OCI-LY7 (cell line): ENCODE data around the gene MED22. TPM values are rescaled to one million over a fixed set of nuclear protein-coding genes. Genes with fewer than 3 reads are reported as not detected.

Source experiments
- Bru-seq: library from RNA; stranded (reverse); fragments of 400-500 nt; gene quantifications from one replicate; lab custom pipeline; 2021; lab: Mats Ljungman, UMichigan
- BruChase-seq, 2 experiments: library from RNA; stranded (reverse); fragments of 400-500 nt; gene quantifications; one replicate each; lab custom pipeline; 2021; lab: Mats Ljungman, UMichigan
- BruUV-seq: library from RNA; stranded (reverse); fragments of 400-500 nt; replicated peaks from 2 replicates; lab custom pipeline; 2021; lab: Mats Ljungman, UMichigan
- CTCF ChIA-PET: fragments of 300-600 bp; sonication (Branson Sonifier 250); formaldehyde crosslinking; loops from one replicate; lab custom pipeline; 2022; ENCODE audit warnings: antibody characterized with exemption; ENCODE audit not compliant: unreplicated experiment; lab: Charles Lee
- POLR2A ChIA-PET: fragments of 300-600 bp; sonication (Branson Sonifier 250); formaldehyde crosslinking; loops from one replicate; lab custom pipeline; 2022; ENCODE audit warnings: antibody characterized with exemption; lab: Charles Lee
- DNase-seq: peaks from one replicate; pipeline ENCODE4 v3.0.0-alpha.2; 2015; ENCODE audit warnings: low spot score
- H2AFZ ChIP-seq: fragments of 200-600 bp; sonication (generic), shearing (Covaris generic); 2 replicates; pipeline ENCODE4 v1.6.1; 2014; ENCODE audit warnings: mild to moderate bottlenecking, antibody characterized with exemption, low read length, moderate library complexity
- H3K27ac ChIP-seq: fragments of 200-600 bp; sonication (generic); 2 replicates; pipeline ENCODE4 v1.5.1; 2014; ENCODE audit warnings: mixed run types, low read depth, mild to moderate bottlenecking, moderate library complexity, low read length, inconsistent platforms; ENCODE audit not compliant: poor library complexity, severe bottlenecking
- H3K36me3 ChIP-seq: fragments of 200-600 bp; sonication (generic); 2 replicates; pipeline ENCODE4 v1.6.1; 2014; ENCODE audit warnings: mild to moderate bottlenecking, antibody characterized with exemption, low read length, moderate library complexity, mixed read lengths; ENCODE audit not compliant: insufficient read depth
- H3K4me1 ChIP-seq: fragments of 200-600 bp; sonication (generic); 2 replicates; pipeline ENCODE4 v1.5.1; 2014; ENCODE audit warnings: mild to moderate bottlenecking, low read length; ENCODE audit not compliant: insufficient read depth, poor library complexity, severe bottlenecking
- H3K4me2 ChIP-seq: fragments of 200-600 bp; sonication (generic); 2 replicates; pipeline ENCODE4 v1.6.1; 2014; ENCODE audit warnings: mild to moderate bottlenecking, low read length
- H3K4me3 ChIP-seq: fragments of 200-600 bp; sonication (generic); 2 replicates; pipeline ENCODE4 v1.5.1; 2014; ENCODE audit warnings: mild to moderate bottlenecking, low read depth, low read length; ENCODE audit not compliant: poor library complexity, severe bottlenecking
- H3K79me2 ChIP-seq: fragments of 200-600 bp; sonication (generic); 2 replicates; pipeline ENCODE4 v1.6.1; 2016; ENCODE audit warnings: low read depth, mild to moderate bottlenecking, low read length, moderate library complexity, mixed read lengths; ENCODE audit not compliant: insufficient read depth
- H3K9me2 ChIP-seq: fragments of 200-600 bp; sonication (generic); 2 replicates; pipeline ENCODE4 v1.6.1; 2016; ENCODE audit warnings: mild to moderate bottlenecking, low read length, mixed read lengths; ENCODE audit not compliant: insufficient read depth
- H3K9me3 ChIP-seq: fragments of 200-600 bp; sonication (generic); 2 replicates; pipeline ENCODE4 v1.6.1; 2014; ENCODE audit warnings: mild to moderate bottlenecking, mixed run types, low read length, mixed read lengths
- H4K20me1 ChIP-seq: fragments of 200-600 bp; sonication (generic); 2 replicates; pipeline ENCODE4 v1.6.1; 2014; ENCODE audit warnings: mild to moderate bottlenecking, antibody characterized with exemption, low read length, moderate library complexity, mixed read lengths; ENCODE audit not compliant: insufficient read depth
- EZH2phosphoT487 ChIP-seq: fragments of 200-600 bp; sonication (generic); IDR thresholded peaks from 2 replicates; pipeline ENCODE4 v1.6.1; 2018; ENCODE audit warnings: low read depth, borderline replicate concordance, mild to moderate bottlenecking, mixed run types, antibody characterized with exemption, low read length, moderate library complexity, mixed read lengths
- intact Hi-C: fragments of 100-400 bp; cut with micrococcal nuclease; formaldehyde crosslinking; loops from one replicate; pipeline ENCODE4 v1.10.0; 2022; ENCODE audit not compliant: unreplicated experiment
- long read RNA-seq: library from polyadenylated mRNA; stranded (forward); transcript quantifications from one replicate; pipeline ENCODE4 v2.0.0, GENCODE V29; 2022
- total RNA-seq, 2 experiments: library from RNA; depleted of rRNA in 1 of 2; stranded (reverse); fragments of >200 nt in 1 of 2; shearing (Covaris generic) in 1 of 2; gene quantifications; 2 replicates each; pipeline ENCODE4 v1.2.3, GENCODE V29; 2014 to 2022
- TF ChIP-seq, protein P1 (sequence below): fragments of 200-600 bp; sonication (generic); conservative IDR thresholded peaks from 2 replicates; pipeline ENCODE4 v1.5.1; 2014; ENCODE audit warnings: mild to moderate bottlenecking, antibody characterized with exemption, low read length, moderate library complexity, mixed read lengths

The MED22 gene
- total RNA-seq (2014; rRNA removed; shearing (Covaris generic)) = 39.6 and 62.1 TPM in 2 replicates
- total RNA-seq (2022) = 48.7 and 52.0 TPM in 2 replicates
- percentile 70 among the genes with signal in this experiment for Bru-seq, nascent RNA
- percentile 84 among the genes with signal in this experiment for BruChase-seq, experiment 1, labeled RNA remaining after a 6-hour chase
- BruChase-seq, experiment 2, labeled RNA remaining after a 2-hour chase = percentile 89 among the genes with signal in this experiment
- long read RNA-seq, transcript MED22-204 (4 exons, 561 nt) = minor isoform, 5 of 63 reads
- long read RNA-seq, transcript MED22-209 (4 exons, 3,867 nt) = major isoform, 32 of 63 reads
- long read RNA-seq, partial matches to known transcripts = 25 of 63 reads
- long read RNA-seq, other reads (novel, unspliced or antisense) = 0 of 63 reads

DNA sequence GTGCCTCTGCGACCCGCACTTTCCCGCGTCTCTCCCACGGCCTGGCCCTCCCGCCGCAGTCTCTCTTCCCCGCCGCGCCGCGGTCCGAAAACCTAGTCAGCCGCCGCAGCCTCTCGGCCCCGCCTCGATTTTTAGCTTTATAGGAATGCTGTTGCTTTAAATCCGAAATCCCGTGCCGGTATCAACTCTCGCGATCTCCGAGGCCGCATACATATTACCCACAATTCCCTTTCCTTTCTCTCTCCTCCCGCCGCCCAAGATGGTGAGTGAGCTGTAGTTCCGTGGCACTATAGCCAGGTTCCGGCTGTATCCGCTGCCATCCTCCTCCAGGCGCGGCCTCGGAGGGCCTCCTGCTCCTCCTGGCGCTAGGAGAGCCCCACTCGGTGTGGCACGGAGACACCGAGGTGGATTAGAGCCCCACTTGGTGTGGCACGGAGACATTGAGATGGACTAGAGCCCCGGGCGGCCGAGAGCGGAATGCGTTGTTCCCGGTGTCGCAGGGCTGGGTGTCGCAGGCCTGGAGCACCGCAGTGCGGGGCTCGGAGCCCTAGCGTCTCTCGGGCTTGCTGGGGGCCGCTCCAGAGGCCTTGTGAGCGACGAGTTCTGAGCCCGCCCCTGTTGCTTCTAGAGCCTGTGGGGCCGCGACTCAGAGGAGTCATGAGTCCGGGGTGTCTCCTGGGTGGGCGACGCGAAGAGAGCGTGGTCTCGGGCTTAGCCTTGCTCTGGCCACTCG is at the start of gene MED22, which contains the start of gene RPL7A:
TSS of gene MED22 (minus strand) at position 147 of the 733 bp plus-strand sequence. CDS start 1,469 bp downstream, outside the sequence.
TSS of gene RPL7A (plus strand) at position 234 of the 733 bp plus-strand sequence. CDS start at position 260, 26 bp downstream.
- intact Hi-C loops = loop anchor here (2.0 to 5.0 kb wide), 2 partner anchors 69 to 139 kb away; partner anchors contain the start of gene REXO4
- H3K36me3 ChIP-seq = peaks cover 84% of the 10 kb centered on the region
- ChIA-PET CTCF (no interaction called here), POLR2A (interaction anchor here (0.6 to 0.7 kb wide), 2 partner anchors 13 to 786 kb away, joined by 3 to 4 read pairs; no protein-coding TSS in a partner anchor)
- H3K4me3 ChIP-seq = peak within 1 kb of the TSS; percentile 99
- H3K9me2 ChIP-seq = no peaks in the 10 kb centered on the region
- peak; percentile 96 for DNase-seq
- H2AFZ ChIP-seq = peak within 1 kb of the TSS; percentile 33; the same call in 1 of the 2 replicates
- H3K4me1 ChIP-seq = peaks cover 35% of the 10 kb centered on the region
- H4K20me1 ChIP-seq = peaks cover 17% of the 10 kb centered on the region
- H3K9me3 ChIP-seq = no peaks in the 10 kb centered on the region
- peak within 1 kb of the TSS; percentile 87 for H3K27ac ChIP-seq
- H3K4me2 ChIP-seq = peak within 1 kb of the TSS; percentile 99
- H3K79me2 ChIP-seq = peaks cover 50% of the 10 kb centered on the region
- BruUV-seq = no TSS peak
- TF ChIP-seq EZH2phosphoT487 = no peak
- TF ChIP-seq, protein P1, sequence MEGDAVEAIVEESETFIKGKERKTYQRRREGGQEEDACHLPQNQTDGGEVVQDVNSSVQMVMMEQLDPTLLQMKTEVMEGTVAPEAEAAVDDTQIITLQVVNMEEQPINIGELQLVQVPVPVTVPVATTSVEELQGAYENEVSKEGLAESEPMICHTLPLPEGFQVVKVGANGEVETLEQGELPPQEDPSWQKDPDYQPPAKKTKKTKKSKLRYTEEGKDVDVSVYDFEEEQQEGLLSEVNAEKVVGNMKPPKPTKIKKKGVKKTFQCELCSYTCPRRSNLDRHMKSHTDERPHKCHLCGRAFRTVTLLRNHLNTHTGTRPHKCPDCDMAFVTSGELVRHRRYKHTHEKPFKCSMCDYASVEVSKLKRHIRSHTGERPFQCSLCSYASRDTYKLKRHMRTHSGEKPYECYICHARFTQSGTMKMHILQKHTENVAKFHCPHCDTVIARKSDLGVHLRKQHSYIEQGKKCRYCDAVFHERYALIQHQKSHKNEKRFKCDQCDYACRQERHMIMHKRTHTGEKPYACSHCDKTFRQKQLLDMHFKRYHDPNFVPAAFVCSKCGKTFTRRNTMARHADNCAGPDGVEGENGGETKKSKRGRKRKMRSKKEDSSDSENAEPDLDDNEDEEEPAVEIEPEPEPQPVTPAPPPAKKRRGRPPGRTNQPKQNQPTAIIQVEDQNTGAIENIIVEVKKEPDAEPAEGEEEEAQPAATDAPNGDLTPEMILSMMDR = no peak

DNA sequence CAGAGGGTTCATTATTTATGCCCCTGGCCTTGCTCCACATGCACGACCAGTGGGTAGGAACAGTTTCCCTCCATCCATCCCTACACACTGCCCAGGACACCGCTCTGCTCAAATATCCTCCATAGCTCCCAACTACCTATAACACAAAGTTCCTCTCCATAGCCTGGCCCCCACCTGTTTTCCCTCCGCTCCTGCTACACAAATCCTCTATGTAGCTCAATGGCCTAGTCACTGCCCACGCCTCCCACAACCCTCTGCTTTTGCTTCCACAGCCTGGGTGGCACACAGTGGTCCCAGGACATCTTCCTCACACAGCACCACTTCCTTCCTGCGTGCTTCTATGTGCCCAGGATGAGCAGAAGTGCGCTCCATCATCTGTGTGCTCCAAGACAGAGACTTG is 49.4 kb upstream of the MED22 start:
- Histone ChIP-seq H3K9me2 (no peaks in the 10 kb centered on the region), H3K9me3 (no peaks in the 10 kb centered on the region), H3K4me3 (no peak overlapping the region), H3K4me1 (no peaks in the 10 kb centered on the region), H2AFZ (no peak overlapping the region), H3K27ac (no peak overlapping the region), H3K79me2 (no peaks in the 10 kb centered on the region), H3K36me3 (no peaks in the 10 kb centered on the region), H4K20me1 (no peaks in the 10 kb centered on the region), H3K4me2 (no peak overlapping the region)
- ChIA-PET POLR2A (no interaction called here), CTCF (no interaction called here)
- TF ChIP-seq, protein P1 = no peak
- no peak for TF ChIP-seq EZH2phosphoT487
- intact Hi-C loops = no loop called here
- no TSS peak for BruUV-seq
- DNase-seq = no peak
